ENCODE results near the gene FOXC2.

GRCh38 chr16:86605950-86606349, 39.3 kb downstream of the FOXC2 start:
- TF ChIP-seq, protein P1, sequence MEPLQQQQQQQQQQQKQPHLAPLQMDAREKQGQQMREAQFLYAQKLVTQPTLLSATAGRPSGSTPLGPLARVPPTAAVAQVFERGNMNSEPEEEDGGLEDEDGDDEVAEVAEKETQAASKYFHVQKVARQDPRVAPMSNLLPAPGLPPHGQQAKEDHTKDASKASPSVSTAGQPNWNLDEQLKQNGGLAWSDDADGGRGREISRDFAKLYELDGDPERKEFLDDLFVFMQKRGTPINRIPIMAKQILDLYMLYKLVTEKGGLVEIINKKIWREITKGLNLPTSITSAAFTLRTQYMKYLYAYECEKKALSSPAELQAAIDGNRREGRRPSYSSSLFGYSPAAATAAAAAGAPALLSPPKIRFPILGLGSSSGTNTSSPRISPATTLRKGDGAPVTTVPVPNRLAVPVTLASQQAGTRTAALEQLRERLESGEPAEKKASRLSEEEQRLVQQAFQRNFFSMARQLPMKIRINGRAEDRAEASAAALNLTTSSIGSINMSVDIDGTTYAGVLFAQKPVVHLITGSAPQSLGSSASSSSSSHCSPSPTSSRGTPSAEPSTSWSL (CRISPR knock-in tag; IDR thresholded peaks at IDR 0.05; ENCODE audit: borderline replicate concordance): no peak
- TF ChIP-seq TEAD2 (tag; IDR thresholded peaks at IDR 0.05) (no peak), CTCF (IDR thresholded peaks at IDR 0.05 in 2 of 3, conservative IDR thresholded peaks at IDR 0.05 in 1 of 3; ENCODE audit: insufficient read depth in 2 of 3, low read depth in 1 of 3, low read length in 3 of 3) (no peak), MTA1 (IDR thresholded peaks at IDR 0.05; ENCODE audit: borderline replicate concordance) (no peak), POLR2A (conservative IDR thresholded peaks at IDR 0.05) (no peak), FOXP1 (CRISPR knock-in tag; IDR thresholded peaks at IDR 0.05) (no peak), NR2C1 (IDR thresholded peaks at IDR 0.05) (no peak), NR2C1 (tag; IDR thresholded peaks at IDR 0.05) (no peak), CHCHD3 (CRISPR knock-in tag; IDR thresholded peaks at IDR 0.05) (no peak), RBM39 (optimal IDR thresholded peaks at IDR 0.05; ENCODE audit: low read depth, low read length) (no peak), FOXM1 (IDR thresholded peaks at IDR 0.05; ENCODE audit: low read depth) (no peak), FOXM1 (CRISPR knock-in tag; IDR thresholded peaks at IDR 0.05; ENCODE audit: low read depth) (no peak)
